GM11168 (cell line): ENCODE results near the gene PCYT1A.

Experiments used
- in situ Hi-C: fragments of 300-500 bp; cut with MboI; formaldehyde crosslinking; loops from one replicate; pipeline ENCODE4 v1.12.0; 2022; ENCODE audit warnings: low sequenced_read_pairs; ENCODE audit not compliant: unreplicated experiment

The PCYT1A gene

DNA sequence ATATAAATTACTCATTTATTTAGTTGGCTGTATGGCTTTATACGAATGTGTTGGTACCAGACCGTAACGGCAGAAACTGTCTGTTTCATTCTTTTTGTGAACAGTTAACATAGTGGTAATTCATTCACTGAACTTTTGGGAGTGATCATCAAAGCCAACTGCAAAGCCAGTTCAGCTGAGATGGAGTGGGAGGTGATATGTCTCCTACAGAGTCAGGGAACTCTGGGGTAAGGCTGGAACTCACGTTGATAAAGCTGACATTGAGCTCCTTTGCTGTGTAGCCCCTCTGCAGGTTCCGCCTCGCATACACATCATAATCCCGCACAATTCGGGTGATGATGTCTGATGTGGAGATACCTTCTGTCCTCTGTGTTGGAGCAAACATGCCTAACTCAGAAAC is 45.8 kb downstream of the PCYT1A start:
- in situ Hi-C loops, result no loop called here

DNA sequence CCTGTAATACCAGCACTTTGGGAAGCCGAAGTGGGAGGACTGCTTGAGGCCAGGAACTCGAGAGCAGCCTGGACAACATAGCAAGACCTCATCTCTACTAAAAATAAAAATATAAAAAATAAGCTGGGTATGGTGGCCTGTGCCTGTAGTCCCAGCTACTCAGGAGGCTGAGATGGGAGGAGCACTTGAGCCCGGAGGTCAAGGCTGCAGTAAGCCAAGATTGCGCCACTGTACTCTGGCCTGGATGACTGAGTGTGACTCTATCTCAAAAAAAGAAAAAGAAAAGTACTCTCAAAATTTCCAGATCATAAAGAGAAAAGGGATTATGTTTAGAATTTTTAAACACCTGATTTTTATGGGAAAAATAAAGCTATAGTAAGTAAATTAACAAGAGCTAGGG is 47.1 kb downstream of the PCYT1A start:
- in situ Hi-C loops, result no loop called here

DNA sequence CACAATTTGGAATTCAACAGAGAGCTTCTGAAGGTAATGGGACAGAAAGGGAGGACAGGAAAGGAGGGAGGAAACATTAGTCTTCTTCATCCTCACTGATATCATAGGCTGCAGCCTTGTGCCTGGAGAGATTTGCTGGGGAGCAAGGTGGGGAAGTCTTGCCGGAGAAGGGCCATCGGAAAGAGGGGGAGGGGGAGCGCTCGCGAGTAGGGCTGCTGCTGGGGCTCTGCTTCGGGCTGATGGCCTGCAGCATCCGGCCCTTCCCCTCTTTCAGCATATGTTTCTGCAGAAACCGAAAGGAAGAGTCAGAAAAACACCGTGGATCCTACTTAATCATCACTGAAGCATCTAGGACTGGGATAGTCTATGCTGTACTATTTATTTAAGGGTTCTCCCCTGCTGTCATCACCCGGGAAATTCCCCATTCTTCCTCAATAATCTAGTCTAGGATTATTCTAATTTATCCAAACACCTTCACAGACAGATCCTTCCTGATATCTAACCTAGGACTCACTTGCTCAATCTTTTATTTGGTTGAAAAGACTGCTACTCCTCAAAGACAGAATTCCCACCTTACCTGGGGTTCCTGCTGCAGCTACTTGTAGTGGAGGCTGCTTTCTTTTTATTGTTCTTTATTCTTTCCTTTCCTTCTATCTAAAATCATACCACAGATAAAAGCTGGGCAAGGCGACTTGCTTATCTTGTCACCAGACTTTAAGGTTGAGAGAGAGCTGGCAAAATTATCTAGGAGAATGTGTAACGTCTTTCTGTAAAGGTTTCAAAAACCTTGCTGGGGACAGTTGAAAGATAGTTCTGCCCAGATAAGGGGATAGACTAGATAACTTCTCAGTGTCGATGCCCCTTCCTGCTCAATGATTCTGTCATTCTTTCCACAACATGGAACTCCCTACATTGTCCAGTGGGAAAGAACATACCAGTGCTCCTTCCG is 48.6 kb downstream of the PCYT1A start:
- in situ Hi-C loops, result no loop called here

DNA sequence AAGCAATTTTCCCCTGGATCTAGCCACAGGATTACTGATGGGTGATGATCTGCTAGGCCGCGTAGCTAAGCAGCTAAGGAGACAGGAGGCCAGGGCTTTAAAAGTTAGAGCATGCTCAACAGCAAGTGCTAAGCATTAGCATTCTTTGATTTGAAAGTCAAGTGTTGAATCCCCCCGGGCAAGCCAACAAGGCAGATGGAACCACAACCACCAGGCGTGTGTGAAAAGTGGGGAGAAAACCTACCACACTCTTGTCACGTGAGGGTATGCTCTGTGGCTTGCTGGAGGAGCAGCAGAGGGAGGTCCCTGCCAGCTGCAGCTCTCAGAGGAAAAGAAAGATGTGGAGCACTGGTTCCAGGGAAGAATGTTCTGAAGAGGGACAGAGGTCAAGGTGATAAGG is 50.3 kb downstream of the PCYT1A start:
- in situ Hi-C loops, result no loop called here

DNA sequence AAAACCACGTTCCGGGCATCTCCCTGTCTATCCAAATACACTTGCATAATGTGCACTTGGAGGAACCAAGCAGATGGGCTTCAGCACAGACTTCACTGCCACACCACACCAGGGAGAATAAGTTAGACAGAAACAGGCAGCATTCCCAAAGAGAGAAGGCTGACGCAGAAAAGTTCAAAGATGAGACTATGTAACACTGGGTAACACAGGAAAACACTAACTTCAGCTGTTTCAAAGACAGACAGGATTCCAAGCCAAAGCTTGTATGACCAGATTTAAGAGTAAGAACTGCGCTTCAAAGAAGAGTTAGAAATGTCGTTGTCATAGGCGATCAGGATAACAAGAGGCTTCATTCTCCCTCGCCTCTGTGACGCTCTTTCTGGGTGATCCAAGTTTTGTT is 51.3 kb downstream of the PCYT1A start:
- in situ Hi-C loops, result no loop called here

DNA sequence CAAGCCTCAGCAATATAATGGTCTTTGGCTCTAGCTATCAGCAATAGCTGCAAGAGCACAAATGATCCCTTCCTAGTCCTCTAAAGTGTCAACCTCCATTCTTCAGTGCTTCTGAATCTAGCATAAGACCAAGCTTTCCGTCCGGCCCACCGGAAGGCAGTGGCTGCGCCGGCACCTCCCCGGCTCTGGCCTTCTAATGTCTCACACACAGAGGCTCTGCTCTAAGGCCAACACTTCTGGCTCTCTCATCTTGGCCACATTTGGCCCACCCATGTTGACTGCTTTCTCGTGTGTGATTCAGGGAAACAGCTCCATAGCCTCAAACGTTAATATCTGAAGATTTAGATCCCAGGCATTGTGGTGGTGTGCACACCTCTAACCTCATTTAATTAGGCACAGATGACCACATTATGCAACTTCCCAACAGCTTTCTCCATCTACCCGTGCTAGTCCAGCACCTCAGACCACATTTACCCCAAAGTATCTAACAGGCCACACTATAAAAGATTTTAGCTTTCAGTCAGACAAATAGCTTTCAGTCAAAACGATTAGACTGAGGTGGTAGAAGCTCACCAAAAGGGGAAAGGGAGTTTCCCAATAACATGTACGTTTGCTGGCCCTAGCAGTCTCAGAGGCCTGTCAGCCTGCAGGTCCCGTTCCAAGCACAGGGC is 51.9 kb downstream of the PCYT1A start:
- in situ Hi-C loops, result no loop called here

DNA sequence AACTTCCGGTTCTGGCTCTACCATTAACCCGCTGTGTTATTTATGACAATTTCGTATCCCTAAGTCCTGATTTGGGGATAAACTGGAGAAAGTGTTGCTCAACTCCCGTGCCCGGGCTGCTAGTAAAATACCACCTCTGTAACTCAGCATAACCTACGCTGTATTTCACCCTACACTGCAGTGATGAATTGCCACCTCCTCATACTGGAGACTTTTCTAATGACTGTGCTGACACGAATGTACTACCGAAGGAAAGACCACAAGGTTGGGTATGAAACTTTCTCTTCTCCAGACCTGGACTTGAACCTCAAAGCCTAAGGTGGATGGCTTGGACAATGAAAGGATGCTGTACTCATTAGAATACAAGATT is 54.7 kb downstream of the PCYT1A start:
- in situ Hi-C loops, result no loop called here

DNA sequence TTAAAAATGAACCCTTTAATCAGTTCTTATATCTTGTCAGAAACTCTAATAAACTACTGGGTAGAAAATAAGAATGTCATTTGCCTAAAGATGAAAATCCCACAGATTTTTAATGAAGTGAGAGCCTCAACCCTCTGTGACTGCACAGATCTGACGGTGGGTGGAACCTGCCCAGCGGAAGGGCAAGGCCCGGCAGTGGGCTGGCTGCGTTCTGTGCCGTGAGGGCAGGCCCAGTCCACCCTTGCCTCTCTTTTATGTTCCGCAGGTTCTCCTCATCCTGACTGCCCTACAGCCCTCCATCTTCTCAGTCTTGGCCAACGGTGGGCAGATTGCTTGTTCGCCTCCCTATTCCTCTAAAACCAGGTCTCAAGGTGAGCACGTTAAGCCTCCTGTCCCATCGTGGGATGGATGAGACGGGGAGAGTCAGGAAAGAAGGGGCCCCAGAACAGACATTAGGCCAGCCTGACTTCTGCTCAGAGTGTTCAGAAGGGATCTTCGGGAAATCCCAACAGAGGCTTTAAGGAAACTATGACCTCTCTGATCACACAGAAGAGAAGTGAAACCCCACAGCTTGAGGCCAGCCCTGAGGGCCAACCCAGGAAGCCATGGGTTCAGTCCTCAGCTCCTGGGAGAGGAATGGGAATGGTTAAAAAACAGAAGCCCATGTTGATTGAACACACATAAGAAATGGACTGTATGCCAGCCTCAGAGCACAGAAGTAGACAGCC is 55.2 kb downstream of the PCYT1A start:
- in situ Hi-C loops, result no loop called here

DNA sequence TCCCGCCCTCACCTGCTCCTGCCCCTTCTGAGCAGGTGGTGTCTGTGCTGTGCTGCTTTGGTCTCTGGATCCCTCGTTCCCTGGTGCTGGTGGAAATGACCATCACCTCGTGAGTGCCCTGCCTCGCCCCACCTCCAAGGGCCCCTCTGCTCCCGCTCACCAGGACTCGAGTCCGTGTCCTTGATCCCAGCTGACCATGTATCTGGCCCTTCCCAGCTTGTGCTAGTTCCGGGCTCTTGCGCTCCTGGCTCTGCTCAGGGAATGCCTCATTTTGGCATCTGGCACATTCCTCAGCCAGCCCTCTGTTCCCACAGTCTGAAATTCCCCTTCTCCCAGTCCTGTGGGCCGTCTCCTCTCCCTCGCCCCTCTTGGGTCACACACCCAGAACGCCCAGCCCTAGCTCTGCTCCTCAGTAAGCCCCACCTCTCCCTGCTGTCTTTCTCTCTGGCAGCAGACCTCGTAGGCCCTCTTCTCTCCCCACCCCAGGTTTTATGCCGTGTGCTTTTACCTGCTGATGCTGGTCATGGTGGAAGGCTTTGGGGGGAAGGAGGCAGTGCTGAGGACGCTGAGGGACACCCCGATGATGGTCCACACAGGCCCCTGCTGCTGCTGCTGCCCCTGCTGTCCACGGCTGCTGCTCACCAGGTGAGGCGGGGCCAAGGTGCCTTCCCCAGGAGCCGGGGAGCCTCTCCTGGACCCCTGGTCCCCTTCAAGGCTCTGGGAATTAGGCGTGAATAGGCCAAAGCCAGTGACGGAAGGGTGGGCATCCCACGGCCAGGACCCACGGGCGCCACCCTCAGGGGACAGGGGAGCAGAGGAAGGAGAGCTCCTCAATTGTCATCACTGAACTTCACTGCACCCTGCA is 59.7 kb downstream of the PCYT1A start:
- in situ Hi-C loops, result no loop called here

DNA sequence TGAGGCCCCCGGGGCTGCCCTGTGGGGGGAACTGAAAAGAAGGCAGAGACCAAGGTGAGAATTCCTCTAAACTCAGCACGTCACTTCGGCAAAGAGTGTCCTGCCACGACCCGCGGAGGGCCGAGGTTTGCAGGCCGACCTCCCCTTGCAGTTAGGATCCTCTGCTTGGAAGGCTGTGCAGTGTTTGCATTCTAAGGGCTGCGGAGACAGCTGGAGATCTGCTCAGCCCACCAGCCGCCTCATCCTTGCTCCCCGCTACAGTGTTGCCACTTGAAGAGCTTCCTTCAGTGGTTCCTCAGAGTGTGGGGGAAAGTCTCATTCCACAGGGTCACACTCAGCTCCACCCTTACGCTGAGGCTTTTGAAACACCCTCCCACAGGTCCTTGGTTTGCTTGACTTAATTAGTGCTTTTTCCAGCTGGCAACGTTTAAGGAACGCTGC is 60.4 kb downstream of the PCYT1A start:
- in situ Hi-C loops, result no loop called here

DNA sequence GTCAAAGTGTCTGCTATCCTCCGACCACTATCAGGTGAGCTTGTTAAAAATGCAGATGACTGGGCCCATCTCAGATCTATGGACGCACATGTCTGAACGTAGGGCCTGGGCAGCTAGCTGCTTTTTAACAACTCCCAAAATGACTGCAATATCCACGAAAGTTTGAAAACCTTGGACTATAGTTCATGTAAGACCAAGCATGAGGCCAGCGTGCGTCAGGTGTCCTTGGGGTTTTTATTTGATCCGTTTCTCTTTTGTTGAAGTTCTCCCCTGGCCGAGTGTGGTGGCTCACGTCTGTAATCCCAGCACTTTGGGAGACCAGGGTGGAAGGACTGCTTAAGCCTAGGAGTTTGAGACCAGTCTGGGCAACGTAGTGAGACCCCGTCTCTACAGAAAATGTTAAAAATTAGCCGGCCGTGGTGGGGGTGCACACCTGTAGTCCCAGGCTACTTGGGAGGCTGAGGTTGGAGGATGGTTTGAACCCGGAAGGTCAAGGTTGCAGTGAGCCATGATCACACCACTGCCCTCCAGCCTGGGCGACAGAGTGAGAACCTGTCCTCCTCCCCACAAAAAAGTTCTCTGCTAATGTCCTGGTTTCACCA is 61.7 kb downstream of the PCYT1A start:
- in situ Hi-C loops, result no loop called here

DNA sequence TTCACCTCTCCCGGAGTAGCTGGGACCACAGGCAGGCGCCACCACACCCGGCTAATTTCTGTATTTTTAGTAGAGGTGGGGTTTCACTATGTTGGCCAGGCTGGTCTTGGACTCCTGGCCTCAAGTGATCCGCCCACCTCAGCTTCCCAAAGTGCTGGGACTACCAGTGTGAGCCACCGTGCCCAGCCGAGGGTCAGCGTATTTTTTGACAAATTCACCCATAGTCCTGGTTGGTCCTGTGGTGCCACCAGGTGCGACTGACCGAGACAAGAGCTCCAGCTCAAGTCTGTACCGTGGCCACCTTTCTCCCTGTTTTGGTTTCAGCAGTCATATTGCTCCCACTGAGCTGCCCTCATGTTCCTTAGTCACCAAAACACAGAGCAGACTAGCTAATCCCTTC is 62.4 kb downstream of the PCYT1A start:
- in situ Hi-C loops, result no loop called here

DNA sequence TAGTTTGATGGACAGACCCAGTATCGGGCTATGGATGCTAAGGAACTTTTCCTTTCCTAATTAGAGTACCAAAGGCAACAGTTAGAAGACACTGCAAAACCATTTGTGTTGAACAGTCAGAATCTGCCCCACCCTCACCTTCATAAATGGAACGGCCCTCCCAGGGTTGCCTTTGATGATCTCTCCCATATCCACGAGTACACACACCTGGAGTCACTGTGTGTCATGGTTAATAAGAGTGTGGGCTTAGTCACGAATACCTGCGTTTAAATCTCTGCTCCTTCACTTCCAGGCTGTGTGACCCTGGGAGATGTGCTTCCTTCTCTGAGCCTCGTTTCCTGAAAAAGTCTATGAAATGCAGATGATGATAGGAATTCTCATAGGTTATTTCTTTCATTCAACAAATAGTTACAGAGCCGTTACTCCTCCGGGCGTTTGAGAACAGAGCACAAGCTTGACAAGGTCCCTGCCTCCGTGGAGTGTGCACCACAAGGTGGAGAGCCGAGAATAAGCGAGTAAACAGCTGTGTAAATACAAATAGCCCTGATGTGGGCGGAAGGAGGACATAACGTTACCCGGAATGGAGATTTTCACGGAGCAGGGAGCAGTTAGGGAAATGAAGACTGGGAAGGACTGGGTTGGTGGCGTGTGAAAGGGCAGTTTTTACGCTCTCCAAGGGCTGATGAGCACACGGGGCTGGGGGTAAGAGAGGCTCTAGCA is 64.5 kb downstream of the PCYT1A start:
- in situ Hi-C loops, result loop anchor here (25.0 kb wide), 1 partner anchor 511 kb away; the partner anchor contains the start of gene MUC20

DNA sequence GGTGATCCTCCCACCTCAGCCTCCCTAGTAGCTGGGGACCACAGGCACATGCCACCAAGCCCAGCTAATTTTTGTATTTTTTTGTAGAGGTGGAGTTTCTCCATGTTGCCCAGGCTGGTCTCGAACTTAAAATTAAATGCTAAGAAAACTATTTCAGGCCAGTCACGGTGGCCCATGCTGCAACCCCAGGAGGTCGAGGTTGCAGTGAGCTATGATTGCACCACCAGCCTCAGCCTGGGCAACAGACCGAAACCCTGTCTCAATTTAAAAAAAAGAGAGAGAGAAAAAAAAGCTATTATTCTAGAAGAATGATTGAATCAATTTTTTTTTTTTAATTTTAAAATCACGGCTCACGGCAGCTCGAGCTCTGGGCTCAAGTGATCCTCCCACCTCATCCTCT is 66.5 kb downstream of the PCYT1A start:
- in situ Hi-C loops, result loop anchor here (25.0 kb wide), 1 partner anchor 509 kb away; the partner anchor contains the start of gene MUC20

DNA sequence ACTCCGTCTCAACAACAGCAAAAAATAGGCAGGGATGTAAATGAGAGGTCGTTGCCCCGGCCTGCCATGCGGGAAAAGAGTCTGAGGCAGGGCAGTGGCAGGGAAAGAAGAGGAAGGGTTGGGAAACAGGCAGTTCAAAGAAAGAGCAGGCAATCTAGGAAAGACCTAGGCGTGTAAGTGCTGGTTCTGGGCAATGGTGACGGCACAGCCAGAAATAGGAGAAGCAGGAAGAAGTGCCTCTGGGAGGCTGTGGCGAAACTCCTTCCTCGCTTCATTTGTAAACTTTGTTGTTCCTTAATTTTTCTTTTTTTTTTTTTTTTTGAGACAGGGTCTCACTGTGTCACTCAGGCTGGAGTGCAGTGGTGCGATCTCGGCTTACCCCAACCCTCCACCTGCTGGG is 66.9 kb downstream of the PCYT1A start:
- in situ Hi-C loops, result loop anchor here (25.0 kb wide), 1 partner anchor 508 kb away; the partner anchor contains the start of gene MUC20

DNA sequence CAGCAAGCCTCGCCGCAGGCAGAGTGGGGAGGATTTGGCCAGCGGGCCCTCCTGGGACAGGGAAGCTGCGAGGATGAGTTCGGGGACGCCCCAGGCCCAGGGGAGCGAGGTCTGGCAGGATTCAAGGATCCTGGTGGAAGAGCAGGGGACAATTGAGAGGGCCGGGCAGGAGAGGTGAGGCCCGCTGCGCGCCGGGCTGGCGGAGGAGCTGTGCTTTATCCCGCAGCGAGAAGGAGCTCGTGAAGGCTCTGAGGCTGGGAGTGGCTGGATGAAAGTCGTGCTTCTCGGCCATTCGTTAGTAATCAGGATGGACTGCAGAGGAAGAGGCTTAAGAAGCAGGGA is 67.6 kb downstream of the PCYT1A start:
- in situ Hi-C loops, result loop anchor here (25.0 kb wide), 1 partner anchor 508 kb away; the partner anchor contains the start of gene MUC20

DNA sequence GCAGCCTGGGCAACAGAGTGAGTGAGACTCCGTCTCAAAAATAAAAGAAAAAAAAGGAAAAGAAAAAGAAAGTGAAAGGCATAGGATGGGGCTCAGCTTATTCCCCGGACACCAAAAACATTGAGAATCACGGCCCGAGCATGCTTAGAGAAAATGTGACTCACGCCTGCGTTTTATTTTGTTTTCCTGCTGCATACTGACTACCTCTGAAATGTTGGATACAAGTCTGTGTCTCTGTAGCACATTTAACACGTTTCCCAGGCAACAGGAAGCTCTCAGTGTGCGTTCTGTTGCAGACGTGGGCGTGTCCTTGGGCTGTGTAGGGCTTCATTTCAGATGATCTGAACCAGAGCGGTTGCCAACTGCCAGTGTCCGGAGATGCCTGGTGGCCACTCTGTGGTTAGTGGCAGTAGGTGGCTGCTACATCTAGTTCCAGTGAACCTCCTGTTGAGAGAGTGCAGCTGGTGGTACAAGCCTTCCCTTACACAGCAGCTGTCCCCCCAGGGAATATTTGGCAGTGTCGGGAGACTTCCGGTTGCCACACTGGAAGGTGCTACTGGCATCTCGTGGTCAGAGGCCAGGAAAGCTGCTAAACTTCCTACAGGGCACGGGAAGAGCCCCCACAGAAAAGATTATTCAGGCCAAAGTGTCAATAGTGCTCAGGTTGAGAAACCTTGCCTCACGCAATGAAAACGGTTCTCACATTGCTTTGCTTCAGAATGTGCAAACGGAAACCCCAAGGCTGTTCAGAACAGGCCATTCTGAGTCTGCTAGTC is 68.1 kb downstream of the PCYT1A start:
- in situ Hi-C loops, result loop anchor here (25.0 kb wide), 1 partner anchor 507 kb away; the partner anchor contains the start of gene MUC20

DNA sequence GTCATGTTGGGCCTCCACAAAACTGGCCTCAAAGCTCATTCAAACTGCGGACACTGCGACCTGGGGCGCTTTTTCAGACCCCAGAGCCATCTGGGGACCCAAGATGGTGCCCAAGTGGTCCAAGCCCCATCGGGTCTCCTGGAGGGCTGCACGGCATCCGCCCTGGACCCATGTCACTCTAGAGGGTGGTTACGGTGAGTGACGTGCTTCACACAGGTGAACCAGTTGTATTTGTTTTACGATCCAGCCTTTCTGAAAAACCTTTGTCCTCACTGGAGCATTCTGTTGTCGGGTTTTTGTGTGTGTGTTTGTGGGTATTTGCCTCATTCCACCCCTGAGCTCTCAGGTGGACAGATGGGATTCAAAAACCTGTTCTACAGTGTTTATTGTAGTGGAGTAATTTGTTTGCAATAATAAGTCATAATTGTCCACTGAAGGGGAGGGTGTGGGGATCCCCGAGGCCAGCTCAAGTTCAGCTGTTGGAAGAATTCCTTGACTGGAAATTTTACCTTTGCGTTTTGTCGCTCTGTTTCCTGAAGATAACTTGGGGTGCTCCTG is 69.3 kb downstream of the PCYT1A start:
- in situ Hi-C loops, result loop anchor here (25.0 kb wide), 1 partner anchor 506 kb away; the partner anchor contains the start of gene MUC20
